GM21381 (cell line): ENCODE data around the gene VMP1.

Experiments used
- ATAC-seq: cut with Tn5 transposase; IDR thresholded peaks from one replicate; pipeline ENCODE4 v1.9.1; 2021; ENCODE audit warnings: mild to moderate bottlenecking, moderate library complexity; ENCODE audit not compliant: unreplicated experiment

VMP1 gene

GRCh38 chr17:59707971-59708430 lies 547 bp downstream of the VMP1 start:
- ATAC-seq = no peak

- no peak for ATAC-seq
These were observed 4.5 kb downstream of the VMP1 start for GRCh38 chr17:59711936-59712335.

GRCh38 chr17:59712862-59713261 lies 5.4 kb downstream of the VMP1 start:
- no peak for ATAC-seq

- no peak for ATAC-seq
These were observed 6.8 kb downstream of the VMP1 start for GRCh38 chr17:59714255-59714654.

GRCh38 chr17:59716427-59716826 lies 9.0 kb downstream of the VMP1 start:
- ATAC-seq = no peak

- ATAC-seq = no peak
These were observed 12.1 kb downstream of the VMP1 start for GRCh38 chr17:59719526-59719925.

- ATAC-seq = no peak
These were observed 15.2 kb downstream of the VMP1 start for GRCh38 chr17:59722623-59723022.

- ATAC-seq = no peak
These were observed 15.6 kb downstream of the VMP1 start for GRCh38 chr17:59723041-59723440.

- ATAC-seq = no peak
These were observed 16.2 kb downstream of the VMP1 start for GRCh38 chr17:59723607-59724006.

- ATAC-seq = no peak
These were observed 18.2 kb downstream of the VMP1 start for GRCh38 chr17:59725691-59726090.

GRCh38 chr17:59727817-59728533 lies 20.5 kb downstream of the VMP1 start:
- ATAC-seq = no peak

GRCh38 chr17:59730268-59730834 lies 22.9 kb downstream of the VMP1 start:
- no peak for ATAC-seq

GRCh38 chr17:59733697-59734096 lies 26.2 kb downstream of the VMP1 start:
- no peak for ATAC-seq

GRCh38 chr17:59734226-59734625 lies 26.8 kb downstream of the VMP1 start:
- no peak for ATAC-seq

GRCh38 chr17:59737324-59737723 lies 29.9 kb downstream of the VMP1 start:
- no peak for ATAC-seq

GRCh38 chr17:59743842-59744241 lies 36.4 kb downstream of the VMP1 start:
- ATAC-seq = no peak

- ATAC-seq = no peak
These were observed 37.6 kb downstream of the VMP1 start for GRCh38 chr17:59745040-59745439.

GRCh38 chr17:59746849-59747445 lies 39.5 kb downstream of the VMP1 start:
- no peak for ATAC-seq

- no peak for ATAC-seq
These were observed 41.1 kb downstream of the VMP1 start for GRCh38 chr17:59748591-59748990.

GRCh38 chr17:59751955-59752413 lies 44.5 kb downstream of the VMP1 start:
- no peak for ATAC-seq

- ATAC-seq = no peak
These were observed 45.0 kb downstream of the VMP1 start for GRCh38 chr17:59752446-59752845.

GRCh38 chr17:59752922-59753321 lies 45.5 kb downstream of the VMP1 start:
- no peak for ATAC-seq
